Amniotic epithelial cell (primary cell): Measurements from ENCODE around the gene CBL.
A peak's percentile ranks its signal among the peaks of the same experiment; 100 is the strongest.
"Not testable (repeated sequence)": the region's sequence is repeated elsewhere in the genome, so short reads cannot be mapped to it uniquely, and the experiment has no call there.

Experiments
- DNase-seq: peaks from one replicate; pipeline ENCODE4 v3.0.0-alpha.2; 2010; ENCODE audit warnings: low read depth

The CBL gene

GRCh38 chr11:119210050-119210449 lies 3.9 kb downstream of the CBL start:
- DNase-seq: peak; percentile 51

DNA sequence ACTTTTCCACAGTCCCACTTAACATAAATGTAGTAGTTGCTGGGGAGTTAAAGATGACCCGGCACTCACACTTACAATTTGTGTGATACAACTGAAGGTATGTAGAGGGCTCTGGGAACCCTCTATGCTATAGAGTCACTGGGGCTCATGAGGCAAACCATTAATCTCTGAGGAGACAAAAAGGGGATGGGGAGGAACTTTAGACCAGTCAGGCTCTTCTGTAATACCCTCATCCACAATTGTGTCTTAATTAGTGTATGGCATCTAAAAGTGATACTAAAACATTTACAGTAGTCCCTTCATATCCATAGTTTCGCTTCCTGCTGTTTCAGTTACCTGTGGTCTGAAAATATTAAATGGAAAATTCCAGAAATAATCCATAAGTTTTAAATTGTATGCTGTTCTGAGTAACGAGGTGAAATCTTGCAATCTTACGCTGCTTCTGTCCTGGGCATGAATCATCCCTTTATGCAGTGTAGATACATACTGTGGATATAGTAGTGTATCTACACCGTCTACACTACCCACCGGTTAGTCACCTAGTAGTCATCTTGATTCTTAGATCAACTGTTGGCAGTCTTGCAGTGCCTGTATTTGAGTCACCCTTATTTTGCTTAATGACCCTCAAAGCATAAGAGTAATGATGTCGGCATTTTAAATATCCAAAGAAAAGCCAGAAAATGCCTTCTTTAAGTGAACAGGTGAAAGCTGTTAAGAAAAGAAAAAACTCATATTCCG lies 12.2 kb downstream of the CBL start:
- DNase-seq: peak; percentile 95

- peak; percentile 36 for DNase-seq
Observed at GRCh38 chr11:119222308-119222707, 16.2 kb downstream of the CBL start.

- no peak for DNase-seq
Observed at GRCh38 chr11:119222891-119223290, 16.8 kb downstream of the CBL start.

GRCh38 chr11:119223856-119224255 lies 17.7 kb downstream of the CBL start:
- DNase-seq: peak; percentile 47

- not testable (repeated sequence) for DNase-seq
Observed at GRCh38 chr11:119228535-119229287, 22.6 kb downstream of the CBL start.

DNA sequence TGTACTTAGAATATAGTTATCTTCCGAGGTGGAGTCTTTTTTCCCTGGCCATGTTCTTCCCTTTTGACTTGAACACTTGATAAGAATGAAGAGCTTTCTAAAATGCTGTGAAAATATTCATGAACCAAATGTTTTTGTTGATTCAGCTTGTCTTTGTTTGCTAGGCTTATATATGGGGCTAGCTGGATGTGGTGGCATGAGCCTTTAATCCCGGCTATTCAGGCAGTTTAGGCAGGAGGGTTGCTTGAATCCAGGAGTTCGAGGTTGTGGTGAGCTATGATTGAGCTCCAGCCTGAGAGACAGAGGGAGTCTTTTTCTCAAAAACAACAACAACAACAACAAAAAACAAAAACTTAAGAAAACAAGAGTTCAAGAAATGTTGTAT lies 23.1 kb downstream of the CBL start:
- DNase-seq: peak; percentile 35

DNA sequence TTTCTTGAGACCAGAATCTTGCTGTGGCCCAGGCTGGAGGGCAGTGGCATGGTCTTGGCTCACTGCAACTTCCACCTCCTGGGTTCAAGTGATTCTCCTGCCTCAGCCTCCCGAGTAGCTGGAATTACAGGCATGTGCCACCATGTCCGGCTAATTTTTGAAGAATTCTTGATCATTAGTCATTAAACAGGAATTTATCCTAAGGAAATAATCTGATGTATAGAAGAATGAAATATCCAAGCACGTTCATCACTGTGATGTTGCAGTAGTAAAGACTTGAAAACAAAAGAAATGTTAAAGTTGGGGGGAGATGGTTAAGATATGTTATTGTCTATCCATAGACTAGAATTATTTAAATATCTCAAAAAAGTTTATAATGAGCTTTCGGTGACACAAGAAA lies 23.6 kb downstream of the CBL start:
- no peak for DNase-seq

- peak; percentile 21 for DNase-seq
Observed at GRCh38 chr11:119236490-119236889, 30.4 kb downstream of the CBL start.

- peak; percentile 81 for DNase-seq
Observed at GRCh38 chr11:119236891-119237290, 30.8 kb downstream of the CBL start.

DNA sequence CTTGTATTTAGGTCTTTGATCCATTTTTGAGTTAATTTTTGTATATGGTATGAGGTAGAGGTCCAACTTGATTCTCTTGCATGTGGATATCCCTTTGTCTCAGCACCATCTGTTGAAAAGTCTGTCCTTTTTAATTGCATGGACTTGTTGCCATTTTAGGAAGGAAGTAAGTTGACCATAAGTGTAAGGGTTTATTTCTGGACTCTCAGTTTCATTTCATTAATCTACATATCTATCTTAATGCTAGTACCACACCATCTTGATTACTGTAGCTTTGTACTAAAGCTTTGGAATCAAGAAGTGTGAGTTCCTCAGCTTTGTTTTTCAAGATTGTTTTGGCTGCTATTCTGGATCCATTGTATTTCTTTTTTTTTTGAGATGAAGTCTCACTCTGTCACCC lies 31.4 kb downstream of the CBL start:
- no peak for DNase-seq

DNA sequence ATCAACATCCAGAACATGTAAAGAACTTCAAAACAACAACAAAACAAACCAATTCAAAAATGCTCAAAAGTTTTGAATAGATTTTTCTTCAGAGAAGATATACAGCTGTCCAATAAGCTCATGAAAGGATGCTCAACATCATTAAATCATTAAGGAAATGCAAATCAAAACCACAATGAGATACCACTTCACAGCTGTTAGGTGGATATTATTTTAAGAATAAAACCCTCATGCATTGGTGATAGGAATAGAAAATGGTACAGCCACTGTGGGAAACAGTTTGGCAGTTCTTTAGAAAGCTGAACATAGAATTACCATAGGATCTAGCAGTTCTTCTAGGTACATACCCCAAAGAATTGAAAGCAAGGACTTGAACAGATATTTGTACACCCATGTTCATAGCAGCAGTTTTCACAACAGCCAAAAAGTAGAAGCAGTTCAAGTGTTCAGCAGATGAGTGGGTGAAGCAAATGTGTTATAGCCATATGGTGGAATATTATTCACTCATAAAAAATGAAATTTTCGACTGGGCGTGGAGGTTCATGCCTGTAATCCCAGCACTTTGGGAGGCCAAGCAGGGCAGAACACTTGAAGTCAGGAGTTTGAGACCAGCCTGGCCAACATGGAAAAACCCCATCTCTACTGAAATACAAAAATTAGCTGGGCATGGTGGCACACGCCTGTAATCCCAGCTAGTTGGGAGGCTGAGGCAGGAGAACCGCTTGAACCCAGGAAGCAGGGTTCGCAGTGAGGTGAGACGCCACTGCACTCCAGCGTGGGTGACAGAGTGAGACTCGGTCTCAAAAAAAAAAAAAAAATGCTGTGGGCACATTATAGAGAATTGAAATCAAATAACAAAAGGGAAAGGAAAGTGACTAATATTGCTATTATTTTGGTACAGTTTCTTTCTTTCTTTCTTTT lies 42.9 kb downstream of the CBL start:
- DNase-seq: no peak

DNA sequence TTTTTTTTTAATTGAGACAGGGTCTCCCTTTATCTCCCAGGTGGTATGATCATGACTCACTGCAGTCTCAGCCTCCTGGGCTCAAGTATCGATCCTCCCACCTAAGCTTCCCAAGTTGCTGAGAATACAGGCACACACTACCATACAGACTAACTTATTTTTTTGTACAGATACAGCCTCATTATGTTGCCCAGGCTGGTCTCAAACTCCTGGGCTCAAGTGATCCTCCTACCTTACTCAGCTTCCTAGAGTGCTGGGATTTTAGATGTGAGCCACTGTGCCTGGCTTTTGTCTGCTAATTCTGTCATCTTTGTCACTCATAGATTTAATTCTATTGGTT lies 43.5 kb downstream of the CBL start:
- no peak for DNase-seq

DNA sequence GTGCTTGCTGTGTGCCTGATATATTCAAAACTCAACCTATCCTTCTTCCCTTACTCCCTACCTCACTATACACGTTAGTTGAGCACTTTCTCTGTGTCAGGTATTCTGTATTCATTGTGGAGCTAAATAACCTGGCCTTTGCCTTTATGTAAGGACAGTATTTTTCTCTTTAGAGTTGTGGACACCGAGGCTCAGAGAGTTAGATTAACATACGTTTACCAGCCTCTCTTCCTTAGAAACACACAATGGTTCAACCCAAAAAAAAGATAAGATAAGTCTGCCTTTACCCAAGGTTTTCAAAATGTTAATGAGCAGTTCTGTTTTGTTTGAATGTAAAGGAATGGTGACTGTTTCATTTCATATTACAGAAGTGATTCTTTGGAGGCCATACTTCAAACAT lies 45.0 kb downstream of the CBL start:
- DNase-seq: no peak

DNA sequence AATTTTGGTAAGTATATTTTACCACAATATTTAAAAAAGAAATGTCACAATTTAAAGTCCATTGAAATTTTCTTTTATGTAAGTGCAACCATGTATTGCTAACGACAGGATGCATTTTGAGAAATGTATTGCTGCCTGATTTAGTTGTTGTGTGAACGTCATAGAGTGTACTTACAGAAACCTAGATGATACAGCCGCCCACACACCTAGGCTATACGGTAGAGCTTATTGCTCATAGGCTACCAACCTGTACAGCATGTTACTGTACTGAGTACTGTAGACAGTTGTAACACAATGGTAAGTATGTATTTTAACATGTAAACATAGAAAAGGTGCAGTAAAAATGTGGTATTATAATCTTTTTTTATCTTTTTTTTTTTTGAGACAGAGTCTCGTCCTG lies 48.1 kb downstream of the CBL start:
- DNase-seq: no peak

GRCh38 chr11:119258180-119258579 lies 52.0 kb downstream of the CBL start:
- no peak for DNase-seq

GRCh38 chr11:119258983-119259382 lies 52.8 kb downstream of the CBL start:
- peak; percentile 17 for DNase-seq

DNA sequence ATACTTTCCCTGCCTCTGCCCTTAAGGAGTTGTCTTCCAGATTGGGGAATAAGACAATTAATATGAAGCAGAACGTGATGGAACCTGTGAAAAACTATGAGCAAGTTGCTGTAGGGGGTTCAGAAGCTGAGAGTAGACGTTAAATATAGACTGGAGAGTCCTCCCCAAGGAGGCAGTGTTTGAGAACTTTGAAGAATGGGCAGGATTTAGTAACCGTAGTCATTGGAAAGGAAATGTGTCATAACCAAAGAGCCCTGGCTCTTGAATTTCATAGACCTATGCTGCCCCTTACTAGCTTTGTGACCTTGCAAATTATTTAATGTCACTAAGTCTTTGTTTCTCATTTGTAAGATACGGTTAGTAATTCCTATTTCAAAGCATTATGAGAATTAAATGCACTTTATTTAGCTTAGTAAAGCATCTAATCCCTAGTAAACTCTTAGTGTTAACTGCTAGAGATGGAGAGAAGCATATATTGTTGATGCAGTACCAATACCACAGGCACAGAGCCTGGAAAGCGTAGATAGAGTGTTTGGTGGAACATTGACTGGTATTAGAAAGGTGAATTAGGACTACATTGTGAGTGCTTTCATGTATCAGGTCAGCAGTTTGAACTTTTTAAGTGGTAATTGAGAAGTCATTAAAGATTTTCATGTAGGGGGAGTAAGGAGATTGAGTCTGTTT lies 56.7 kb downstream of the CBL start:
- peak; percentile 41 for DNase-seq

DNA sequence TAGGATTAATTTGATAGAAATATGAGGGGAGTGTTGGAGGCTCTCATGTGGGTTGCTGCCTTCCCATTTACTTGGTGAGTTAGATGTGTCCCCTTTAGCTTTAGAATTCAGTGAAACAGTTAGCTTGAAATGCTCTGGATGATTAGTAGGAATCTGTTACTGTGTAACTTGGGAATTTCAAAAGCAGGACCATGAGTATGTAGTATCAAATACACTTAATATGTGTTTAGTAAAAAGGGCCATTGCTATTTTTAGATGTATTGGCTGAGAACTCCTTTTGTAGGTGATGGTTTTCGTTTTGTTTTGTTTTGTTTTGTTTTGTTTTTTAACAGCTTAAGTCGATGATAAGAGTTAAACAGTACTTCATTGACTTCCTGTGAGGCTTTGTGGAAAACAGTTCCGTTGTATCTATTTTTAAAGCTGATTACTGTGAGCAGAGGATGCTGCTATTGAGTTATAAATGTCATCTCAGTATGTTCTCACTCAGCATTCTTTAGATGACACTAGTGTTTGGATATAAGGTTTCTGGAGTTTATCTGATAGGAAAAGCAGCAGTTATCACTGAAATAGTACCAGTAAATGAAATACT lies 57.3 kb downstream of the CBL start:
- DNase-seq: peak; percentile 6

GRCh38 chr11:119266063-119266462 lies 59.9 kb downstream of the CBL start:
- DNase-seq: no peak

DNA sequence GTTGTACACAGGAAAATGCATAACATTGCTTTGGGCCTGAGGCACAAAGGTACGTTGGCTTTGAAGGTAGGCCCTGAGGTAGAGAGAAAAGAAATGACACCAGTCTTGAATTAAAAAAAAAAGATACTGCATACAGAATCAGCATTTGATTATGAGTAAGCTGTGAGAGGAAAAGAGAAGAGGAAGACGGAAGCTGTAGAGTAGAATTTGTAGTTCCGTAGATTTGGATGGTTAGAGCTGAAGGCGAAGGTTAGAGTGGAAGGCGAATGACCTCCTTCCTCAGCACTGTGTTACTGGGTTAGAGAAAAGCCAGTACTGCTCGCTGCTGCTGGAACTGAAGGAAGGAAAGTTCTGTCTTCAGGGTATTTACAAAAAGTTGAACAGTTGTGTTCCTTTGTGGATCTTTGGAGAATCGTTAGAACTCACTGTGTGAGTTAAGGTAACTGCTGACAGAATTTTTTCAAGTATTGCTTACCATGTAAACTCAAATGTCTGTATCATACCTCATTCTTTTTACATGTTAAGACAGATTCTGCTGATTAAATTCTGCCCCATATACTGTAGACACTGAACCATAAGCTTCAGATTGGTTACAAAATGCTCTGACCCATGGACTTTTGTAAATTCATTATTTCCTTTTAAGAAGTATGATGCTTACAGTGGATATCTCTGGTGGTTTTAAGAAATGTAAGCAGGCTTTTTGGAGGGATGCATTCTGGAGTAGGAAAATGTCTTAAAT lies 60.5 kb downstream of the CBL start:
- no peak for DNase-seq
